ENCODE data around the gene CYFIP1. TPM values are rescaled to one million over a fixed set of nuclear protein-coding genes. Genes with fewer than 3 reads are reported as not detected.

The CYFIP1 gene
- total RNA-seq, 1 experiment from 2014 or later, result 78.1 TPM

Other genes with a start within 250 kb of the CYFIP1 start
- gene NIPA1, start 193.7 kb downstream of the CYFIP1 start, total RNA-seq (2014; rRNA removed; shearing (Covaris generic)), result 23.8 and 26.8 TPM in 2 replicates
- 96.1 and 118 TPM in 2 replicates for gene NIPA2, start 141.7 kb downstream of the CYFIP1 start, total RNA-seq (2014; rRNA removed; shearing (Covaris generic))
- gene TUBGCP5, start 59.2 kb upstream of the CYFIP1 start, total RNA-seq (2014; rRNA removed; shearing (Covaris generic)), result 25.3 and 27.9 TPM in 2 replicates
- gene GOLGA6L1, start 156.5 kb upstream of the CYFIP1 start, total RNA-seq (2014; rRNA removed; shearing (Covaris generic)), result not detected in 2 replicates

Measured in A172 (cell line).